K562 (cell line): ENCODE data around the gene GHRH. TPM values are rescaled to one million over a fixed set of nuclear protein-coding genes. Genes with fewer than 3 reads are reported as not detected.
A peak's percentile ranks its signal among the peaks of the same experiment; 100 is the strongest.

ENCODE experiments used
- CBFA2T3 ChIP-seq: fragments of 450-650 bp; IDR thresholded peaks from 2 replicates; pipeline ENCODE4 v1.6.1; 2017
- CREBBP ChIP-seq: IDR thresholded peaks from one replicate; pipeline ENCODE4 v1.6.1; 2012; ENCODE audit warnings: low read depth, mild to moderate bottlenecking, control low read depth, inconsistent platforms, low read length
- CTBP1 ChIP-seq: fragments of 450-650 bp; IDR thresholded peaks from 2 replicates; pipeline ENCODE4 v1.6.1; 2016; ENCODE audit warnings: borderline replicate concordance
- CXXC5 ChIP-seq: fragments of 250-450 bp; sonication (Bioruptor Pico); IDR thresholded peaks from 2 replicates; pipeline ENCODE4 v1.8.0; 2022; ENCODE audit warnings: inconsistent platforms, mild to moderate bottlenecking, moderate library complexity
- DNMT1 ChIP-seq: fragments of 450-650 bp; IDR thresholded peaks from 2 replicates; pipeline ENCODE4 v1.6.1; 2016; ENCODE audit warnings: antibody characterized with exemption, mild to moderate bottlenecking
- ETS2 ChIP-seq: IDR thresholded peaks from 2 replicates; pipeline ENCODE4 v1.6.1; 2016; ENCODE audit warnings: borderline replicate concordance, missing genetic modification characterization, mild to moderate bottlenecking, moderate library complexity, missing compliant biosample characterization; ENCODE audit not compliant: poor library complexity, severe bottlenecking
- FOXM1 ChIP-seq, 2 experiments: fragments of 450-650 bp in 1 of 2; sonication (generic) in 1 of 2; formaldehyde crosslinking in 1 of 2; IDR thresholded peaks; 2 replicates each; pipeline versions ENCODE4 v1.6.1 to v1.9.0; 2017 to 2022; ENCODE audit warnings: low read depth in 2 of 2, mild to moderate bottlenecking in 2 of 2, missing genetic modification reagents in 1 of 2, moderate library complexity in 1 of 2
- MXI1 ChIP-seq: IDR thresholded peaks from 2 replicates; pipeline ENCODE4 v1.6.1; 2011; ENCODE audit warnings: low read depth, mild to moderate bottlenecking, improper control_type of control experiment, low read length
- PTRF ChIP-seq: fragments of 450-650 bp; IDR thresholded peaks from 2 replicates; pipeline ENCODE4 v1.6.1; 2016; ENCODE audit warnings: mild to moderate bottlenecking, missing genetic modification characterization, missing compliant biosample characterization
- ZBED1 ChIP-seq: IDR thresholded peaks from 2 replicates; pipeline ENCODE4 v1.6.1; 2014
- ZBTB7A ChIP-seq: IDR thresholded peaks from 2 replicates; pipeline ENCODE4 v1.6.1; 2011; ENCODE audit warnings: low read depth, mild to moderate bottlenecking, low read length, moderate library complexity, borderline replicate concordance; ENCODE audit not compliant: control insufficient read depth
- polyA plus RNA-seq, 8 experiments: library from polyadenylated mRNA; depleted of rRNA in 4 of 8; stranded (reverse) in 5 of 8; unstranded in 3 of 8; fragments of >200 nt; fragmentation: Nextera tagmentation in 2 of 8; fragmentation: Illumina TruSeq in 1 of 8; extraction: Ambion mirVana in 2 of 8; extraction: Trizol in 1 of 8; gene quantifications; 2 replicates each; pipeline versions ENCODE4 v1.2.1 to v1.2.3, GENCODE V29; 2011 to 2014; ENCODE audit warnings: inconsistent platforms in 1 of 8, missing spikeins in 1 of 8
- total RNA-seq, 7 experiments: library from RNA; depleted of rRNA in 6 of 7; stranded (reverse); fragments of >200 nt in 6 of 7; fragmentation: Illumina TruSeq in 2 of 7; extraction: Trizol in 2 of 7; gene quantifications; 2 replicates each; pipeline versions ENCODE4 v1.2.1 to v1.2.3, GENCODE V29; 2011 to 2021; ENCODE audit warnings: low replicate concordance in 1 of 7
- TF ChIP-seq, protein P1 (sequence below): sonication (generic); formaldehyde crosslinking; IDR thresholded peaks from 2 replicates; pipeline ENCODE4 v1.8.1; 2023; ENCODE audit warnings: missing genetic modification reagents, mild to moderate bottlenecking, borderline replicate concordance
- TF ChIP-seq, protein P2 (sequence below): fragments of 450-650 bp; IDR thresholded peaks from 2 replicates; pipeline ENCODE4 v1.6.1; 2016; ENCODE audit warnings: mild to moderate bottlenecking
- TF ChIP-seq, protein P3 (sequence below): fragments of 450-650 bp; IDR thresholded peaks from 2 replicates; pipeline ENCODE4 v1.6.1; 2018; ENCODE audit warnings: mild to moderate bottlenecking, low read depth; ENCODE audit not compliant: partially characterized antibody
- TF ChIP-seq, protein P4 (sequence below): sonication (generic); formaldehyde crosslinking; IDR thresholded peaks from 2 replicates; pipeline ENCODE4 v1.8.0; 2022; ENCODE audit warnings: mild to moderate bottlenecking, missing genetic modification reagents
- TF ChIP-seq, protein P5 (sequence below): fragments of 450-650 bp; conservative IDR thresholded peaks from 2 replicates; pipeline ENCODE4 v1.6.1; 2016; ENCODE audit warnings: missing genetic modification characterization, low read depth, mild to moderate bottlenecking, missing compliant biosample characterization, moderate library complexity

The GHRH gene
- total and polyA plus RNA-seq, 9 of the 15 experiments (the other 6 are each of a cell fraction or from before 2014, with no cell fraction given) = not detected

DNA sequence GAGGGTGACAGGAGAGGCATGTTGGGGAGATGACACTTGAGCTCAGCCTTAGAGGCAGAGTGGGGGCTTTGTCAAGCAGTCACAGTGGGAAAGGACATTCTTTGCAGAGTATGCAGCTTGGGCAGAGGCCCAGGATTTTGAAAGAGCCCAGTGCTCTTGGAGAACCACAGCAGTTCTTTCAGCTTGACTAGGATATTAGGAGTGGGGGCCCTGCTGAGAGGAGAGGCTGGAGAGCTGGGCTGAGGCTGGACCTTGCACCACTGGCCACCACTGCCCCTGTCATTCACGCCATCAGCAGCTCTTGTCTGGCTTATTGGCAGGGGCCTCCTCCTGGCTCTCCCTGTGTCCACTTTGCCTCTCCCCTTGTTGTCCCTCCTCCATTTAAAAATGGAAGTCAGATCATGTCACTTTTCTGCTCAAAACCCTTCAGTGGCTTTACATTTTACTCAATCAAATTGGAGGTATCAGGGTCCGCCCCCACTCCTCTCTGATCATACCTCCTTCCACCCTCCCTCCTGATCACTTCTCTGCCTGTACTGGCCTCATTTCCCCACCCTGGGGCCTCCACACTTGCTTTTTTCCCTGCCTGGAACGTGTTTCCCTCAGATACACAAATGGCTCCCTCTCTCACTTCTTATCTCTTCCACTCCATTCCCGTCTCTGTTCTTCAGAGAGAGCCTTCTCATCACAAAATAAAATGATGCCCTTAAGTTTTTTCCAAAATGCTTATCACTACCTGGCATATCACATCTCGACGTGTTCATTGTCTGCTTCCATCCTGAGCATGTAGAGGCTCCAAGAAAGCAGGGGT lies 38.3 kb upstream of the GHRH start (continued):
- TF ChIP-seq, protein P1, sequence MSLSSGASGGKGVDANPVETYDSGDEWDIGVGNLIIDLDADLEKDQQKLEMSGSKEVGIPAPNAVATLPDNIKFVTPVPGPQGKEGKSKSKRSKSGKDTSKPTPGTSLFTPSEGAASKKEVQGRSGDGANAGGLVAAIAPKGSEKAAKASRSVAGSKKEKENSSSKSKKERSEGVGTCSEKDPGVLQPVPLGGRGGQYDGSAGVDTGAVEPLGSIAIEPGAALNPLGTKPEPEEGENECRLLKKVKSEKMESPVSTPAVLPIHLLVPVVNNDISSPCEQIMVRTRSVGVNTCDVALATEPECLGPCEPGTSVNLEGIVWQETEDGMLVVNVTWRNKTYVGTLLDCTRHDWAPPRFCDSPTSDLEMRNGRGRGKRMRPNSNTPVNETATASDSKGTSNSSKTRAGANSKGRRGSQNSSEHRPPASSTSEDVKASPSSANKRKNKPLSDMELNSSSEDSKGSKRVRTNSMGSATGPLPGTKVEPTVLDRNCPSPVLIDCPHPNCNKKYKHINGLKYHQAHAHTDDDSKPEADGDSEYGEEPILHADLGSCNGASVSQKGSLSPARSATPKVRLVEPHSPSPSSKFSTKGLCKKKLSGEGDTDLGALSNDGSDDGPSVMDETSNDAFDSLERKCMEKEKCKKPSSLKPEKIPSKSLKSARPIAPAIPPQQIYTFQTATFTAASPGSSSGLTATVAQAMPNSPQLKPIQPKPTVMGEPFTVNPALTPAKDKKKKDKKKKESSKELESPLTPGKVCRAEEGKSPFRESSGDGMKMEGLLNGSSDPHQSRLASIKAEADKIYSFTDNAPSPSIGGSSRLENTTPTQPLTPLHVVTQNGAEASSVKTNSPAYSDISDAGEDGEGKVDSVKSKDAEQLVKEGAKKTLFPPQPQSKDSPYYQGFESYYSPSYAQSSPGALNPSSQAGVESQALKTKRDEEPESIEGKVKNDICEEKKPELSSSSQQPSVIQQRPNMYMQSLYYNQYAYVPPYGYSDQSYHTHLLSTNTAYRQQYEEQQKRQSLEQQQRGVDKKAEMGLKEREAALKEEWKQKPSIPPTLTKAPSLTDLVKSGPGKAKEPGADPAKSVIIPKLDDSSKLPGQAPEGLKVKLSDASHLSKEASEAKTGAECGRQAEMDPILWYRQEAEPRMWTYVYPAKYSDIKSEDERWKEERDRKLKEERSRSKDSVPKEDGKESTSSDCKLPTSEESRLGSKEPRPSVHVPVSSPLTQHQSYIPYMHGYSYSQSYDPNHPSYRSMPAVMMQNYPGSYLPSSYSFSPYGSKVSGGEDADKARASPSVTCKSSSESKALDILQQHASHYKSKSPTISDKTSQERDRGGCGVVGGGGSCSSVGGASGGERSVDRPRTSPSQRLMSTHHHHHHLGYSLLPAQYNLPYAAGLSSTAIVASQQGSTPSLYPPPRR (CRISPR knock-in tag) = no peak
- TF ChIP-seq FOXM1 (IDR thresholded peaks at IDR 0.05; ENCODE audit: low read depth) (no peak), FOXM1 (CRISPR knock-in tag; IDR thresholded peaks at IDR 0.05; ENCODE audit: low read depth) (no peak), CBFA2T3 (peak; percentile 81), DNMT1 (no peak), ZBTB7A (no peak), CREBBP (no peak), ZBED1 (no peak), CTBP1 (no peak), CXXC5 (CRISPR knock-in tag) (0 out of 2 replicates have a peak, but pooled peaks have one; percentile 47), ETS2 (tag) (no peak), PTRF (no peak), MXI1 (no peak)
- TF ChIP-seq, protein P2, sequence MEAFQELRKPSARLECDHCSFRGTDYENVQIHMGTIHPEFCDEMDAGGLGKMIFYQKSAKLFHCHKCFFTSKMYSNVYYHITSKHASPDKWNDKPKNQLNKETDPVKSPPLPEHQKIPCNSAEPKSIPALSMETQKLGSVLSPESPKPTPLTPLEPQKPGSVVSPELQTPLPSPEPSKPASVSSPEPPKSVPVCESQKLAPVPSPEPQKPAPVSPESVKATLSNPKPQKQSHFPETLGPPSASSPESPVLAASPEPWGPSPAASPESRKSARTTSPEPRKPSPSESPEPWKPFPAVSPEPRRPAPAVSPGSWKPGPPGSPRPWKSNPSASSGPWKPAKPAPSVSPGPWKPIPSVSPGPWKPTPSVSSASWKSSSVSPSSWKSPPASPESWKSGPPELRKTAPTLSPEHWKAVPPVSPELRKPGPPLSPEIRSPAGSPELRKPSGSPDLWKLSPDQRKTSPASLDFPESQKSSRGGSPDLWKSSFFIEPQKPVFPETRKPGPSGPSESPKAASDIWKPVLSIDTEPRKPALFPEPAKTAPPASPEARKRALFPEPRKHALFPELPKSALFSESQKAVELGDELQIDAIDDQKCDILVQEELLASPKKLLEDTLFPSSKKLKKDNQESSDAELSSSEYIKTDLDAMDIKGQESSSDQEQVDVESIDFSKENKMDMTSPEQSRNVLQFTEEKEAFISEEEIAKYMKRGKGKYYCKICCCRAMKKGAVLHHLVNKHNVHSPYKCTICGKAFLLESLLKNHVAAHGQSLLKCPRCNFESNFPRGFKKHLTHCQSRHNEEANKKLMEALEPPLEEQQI = no peak
- TF ChIP-seq, protein P3, sequence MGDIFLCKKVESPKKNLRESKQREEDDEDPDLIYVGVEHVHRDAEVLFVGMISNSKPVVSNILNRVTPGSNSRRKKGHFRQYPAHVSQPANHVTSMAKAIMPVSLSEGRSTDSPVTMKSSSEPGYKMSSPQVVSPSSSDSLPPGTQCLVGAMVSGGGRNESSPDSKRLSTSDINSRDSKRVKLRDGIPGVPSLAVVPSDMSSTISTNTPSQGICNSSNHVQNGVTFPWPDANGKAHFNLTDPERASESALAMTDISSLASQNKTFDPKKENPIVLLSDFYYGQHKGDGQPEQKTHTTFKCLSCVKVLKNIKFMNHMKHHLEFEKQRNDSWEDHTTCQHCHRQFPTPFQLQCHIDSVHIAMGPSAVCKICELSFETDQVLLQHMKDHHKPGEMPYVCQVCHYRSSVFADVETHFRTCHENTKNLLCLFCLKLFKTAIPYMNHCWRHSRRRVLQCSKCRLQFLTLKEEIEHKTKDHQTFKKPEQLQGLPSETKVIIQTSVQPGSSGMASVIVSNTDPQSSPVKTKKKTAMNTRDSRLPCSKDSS = no peak
- TF ChIP-seq, protein P4, sequence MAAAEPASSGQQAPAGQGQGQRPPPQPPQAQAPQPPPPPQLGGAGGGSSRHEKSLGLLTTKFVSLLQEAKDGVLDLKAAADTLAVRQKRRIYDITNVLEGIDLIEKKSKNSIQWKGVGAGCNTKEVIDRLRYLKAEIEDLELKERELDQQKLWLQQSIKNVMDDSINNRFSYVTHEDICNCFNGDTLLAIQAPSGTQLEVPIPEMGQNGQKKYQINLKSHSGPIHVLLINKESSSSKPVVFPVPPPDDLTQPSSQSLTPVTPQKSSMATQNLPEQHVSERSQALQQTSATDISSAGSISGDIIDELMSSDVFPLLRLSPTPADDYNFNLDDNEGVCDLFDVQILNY (CRISPR knock-in tag) = no peak
- TF ChIP-seq, protein P5, sequence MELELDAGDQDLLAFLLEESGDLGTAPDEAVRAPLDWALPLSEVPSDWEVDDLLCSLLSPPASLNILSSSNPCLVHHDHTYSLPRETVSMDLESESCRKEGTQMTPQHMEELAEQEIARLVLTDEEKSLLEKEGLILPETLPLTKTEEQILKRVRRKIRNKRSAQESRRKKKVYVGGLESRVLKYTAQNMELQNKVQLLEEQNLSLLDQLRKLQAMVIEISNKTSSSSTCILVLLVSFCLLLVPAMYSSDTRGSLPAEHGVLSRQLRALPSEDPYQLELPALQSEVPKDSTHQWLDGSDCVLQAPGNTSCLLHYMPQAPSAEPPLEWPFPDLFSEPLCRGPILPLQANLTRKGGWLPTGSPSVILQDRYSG = no peak
